Measurements from ENCODE around the gene FOXK1.
"Not testable (repeated sequence)": the region's sequence is repeated elsewhere in the genome, so short reads cannot be mapped to it uniquely, and the experiment has no call there.

Gene FOXK1

DNA sequence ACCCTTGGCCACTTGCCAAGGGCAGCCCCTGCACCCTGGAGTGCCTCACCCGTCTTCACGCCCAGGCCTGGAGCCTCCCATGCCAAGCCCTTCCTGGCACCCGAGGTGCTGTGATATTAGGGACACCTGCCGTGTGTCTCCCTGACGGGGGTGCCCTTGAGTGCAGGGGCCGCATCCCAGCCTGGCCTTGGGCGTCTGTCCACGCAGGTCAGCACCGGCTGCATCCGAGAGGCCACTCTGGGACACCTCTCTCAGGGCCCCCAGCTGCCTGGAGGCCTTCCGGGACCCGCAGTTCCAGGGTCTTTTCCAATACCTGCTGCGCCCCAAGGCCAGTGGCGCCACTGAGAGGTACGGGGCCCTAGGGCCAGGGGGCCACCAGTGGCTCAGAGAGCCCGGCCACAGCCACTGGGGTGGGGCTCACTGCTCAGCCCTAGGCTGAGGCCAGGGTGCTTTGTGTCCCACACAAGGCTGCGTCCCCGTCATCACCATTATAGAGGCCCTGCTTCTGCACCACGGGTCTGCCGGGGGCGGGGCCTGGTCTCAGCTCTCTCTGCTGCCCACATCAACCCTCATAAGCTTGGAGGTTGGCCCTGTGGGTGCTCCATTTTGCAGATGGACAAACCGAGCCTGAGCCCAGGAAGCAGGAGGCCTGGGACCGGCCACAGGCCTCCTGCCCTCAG lies 106.0 kb downstream of the FOXK1 start:
- no peak for DNase-seq

- DNase-seq, result no peak
These were observed 106.6 kb downstream of the FOXK1 start for GRCh38 chr7:4788627-4789189.

DNA sequence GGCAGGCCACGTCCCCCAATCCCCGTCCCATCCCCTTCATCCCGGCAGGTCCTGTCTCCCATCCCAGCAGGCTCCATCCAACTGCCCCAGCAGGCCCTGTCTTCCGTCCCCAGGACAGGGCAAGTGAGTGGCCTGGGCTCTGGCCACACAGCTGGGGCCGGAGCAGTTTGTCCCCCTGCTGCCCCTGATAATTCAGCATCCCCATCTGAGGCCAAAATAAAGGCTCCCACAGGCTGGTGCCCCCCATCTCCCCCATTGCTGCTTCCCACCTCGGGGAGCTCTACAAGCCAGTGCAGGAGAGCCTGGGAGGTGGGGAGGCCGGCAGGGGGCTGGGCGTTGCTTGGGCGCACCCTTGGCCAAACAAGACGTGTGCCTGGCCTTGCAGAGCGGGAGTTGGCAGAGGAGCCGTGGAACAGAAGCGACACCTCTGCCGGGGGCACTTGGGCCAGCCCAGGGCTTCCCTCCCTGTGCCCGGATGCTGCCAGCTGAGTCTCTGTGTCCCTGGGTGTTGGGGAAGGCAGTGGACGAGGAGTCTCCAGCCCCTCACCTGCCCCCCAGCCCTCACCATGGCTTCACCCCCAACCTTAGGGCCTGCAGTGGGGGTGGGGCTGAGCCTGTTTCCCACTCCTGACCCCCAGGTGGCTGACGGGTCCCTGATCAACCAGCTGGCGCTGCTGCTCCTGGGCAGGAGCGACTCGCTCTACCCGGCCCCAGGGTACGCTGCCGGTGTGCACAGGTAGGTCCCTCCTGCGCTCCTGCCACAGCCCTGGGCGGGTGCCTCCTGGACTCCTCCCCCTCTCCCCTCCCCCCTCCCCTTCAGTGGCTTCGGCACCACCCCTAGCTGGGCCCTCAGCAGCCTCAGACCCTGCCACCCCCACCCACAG lies 107.3 kb downstream of the FOXK1 start:
- no peak for DNase-seq

- no peak for DNase-seq
These were observed 108.0 kb downstream of the FOXK1 start for GRCh38 chr7:4790078-4790465.

- no peak for DNase-seq
These were observed 108.5 kb downstream of the FOXK1 start for GRCh38 chr7:4790516-4790991.

DNA sequence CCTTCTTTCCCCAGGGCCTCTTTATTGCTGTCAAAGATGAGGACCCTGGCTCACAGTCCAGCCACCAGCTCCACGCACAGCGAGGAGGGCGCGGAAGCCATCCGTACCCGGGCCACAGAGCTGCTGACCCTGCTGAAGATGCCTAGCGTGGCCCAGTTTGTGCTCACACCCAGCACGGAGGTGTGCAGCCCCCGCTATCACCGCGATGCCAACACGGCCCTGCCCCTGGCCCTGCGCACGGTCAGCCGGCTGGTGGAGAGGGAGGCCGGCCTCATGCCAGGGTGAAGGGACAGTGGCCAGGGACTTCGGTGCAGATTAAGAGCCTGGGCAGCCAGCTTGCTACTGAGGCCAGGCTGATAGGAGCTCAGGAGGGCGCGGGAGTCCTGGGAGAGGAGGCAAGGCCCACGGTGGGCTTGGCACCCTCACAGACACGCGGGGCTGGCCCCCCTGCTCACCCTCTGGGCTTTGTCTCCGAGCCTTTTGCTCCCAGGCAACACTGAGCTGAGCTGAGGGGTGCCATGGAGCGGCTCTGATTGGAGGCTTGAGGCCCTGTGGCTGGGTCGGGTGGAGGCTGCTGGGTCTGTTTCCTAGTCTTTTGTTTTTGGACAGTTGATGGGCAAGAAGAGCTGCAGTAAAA lies 109.1 kb downstream of the FOXK1 start:
- no peak for DNase-seq

- DNase-seq, result peak; percentile 89
These were observed 109.8 kb downstream of the FOXK1 start for GRCh38 chr7:4791738-4792536.

DNA sequence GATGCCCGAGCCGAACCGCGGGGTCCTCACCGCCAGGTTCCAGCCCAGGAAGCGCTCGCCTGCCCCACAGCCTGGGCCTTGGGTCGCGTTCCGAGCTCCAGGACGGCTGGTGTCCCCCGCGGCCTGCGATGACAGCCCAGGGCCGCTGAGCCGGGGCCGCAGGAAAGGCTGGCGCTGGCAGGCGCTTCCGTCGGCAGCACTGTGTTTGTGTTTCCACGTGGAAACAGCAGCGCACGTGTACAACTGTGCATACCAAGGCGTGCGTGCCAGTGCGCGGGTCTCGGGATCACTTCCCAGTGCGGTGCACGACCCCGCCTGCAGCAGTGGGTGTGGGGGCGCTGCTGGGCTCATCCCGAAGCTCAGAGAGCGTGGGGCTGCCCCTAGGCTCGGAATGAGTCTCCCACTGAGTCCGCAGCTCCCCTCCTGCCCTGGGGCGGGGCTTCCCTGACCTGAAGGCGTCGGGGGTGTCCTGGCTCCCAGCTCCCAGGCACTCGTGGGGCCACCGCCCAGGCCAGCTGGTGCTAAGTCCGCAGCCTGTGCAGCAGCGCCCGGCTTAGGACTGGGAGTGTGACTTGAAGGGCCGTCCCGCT lies 110.5 kb downstream of the FOXK1 start:
- no peak for DNase-seq

DNA sequence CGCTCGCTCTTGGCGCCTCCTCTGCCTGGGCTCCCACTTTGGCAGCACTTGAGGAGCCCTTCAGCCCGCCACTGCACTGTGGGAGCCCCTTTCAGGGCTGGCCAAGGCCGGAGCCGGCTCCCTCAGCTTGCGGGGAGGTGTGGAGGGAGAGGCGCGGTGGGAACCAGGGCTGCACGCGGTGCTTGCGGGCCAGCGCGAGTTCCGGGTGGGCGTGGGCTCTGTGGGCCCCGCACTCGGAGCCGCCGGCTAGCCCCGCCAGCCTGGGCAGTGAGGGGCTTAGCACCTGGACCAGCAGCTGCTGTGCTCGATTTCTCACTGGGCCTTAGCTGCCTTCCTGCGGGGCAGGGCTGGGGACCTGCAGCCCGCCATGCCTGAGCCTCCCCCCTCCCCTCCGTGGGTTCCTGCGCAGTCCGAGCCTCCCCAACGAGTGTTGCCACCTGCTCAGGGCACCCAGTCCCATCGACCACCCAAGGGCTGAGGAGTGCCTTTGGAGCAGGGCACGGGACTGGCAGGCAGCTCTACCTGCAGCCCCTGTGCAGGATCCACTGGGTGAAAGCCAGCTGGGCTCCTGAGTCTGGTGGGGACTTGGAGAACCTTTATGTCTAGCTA lies 111.4 kb downstream of the FOXK1 start:
- DNase-seq, result not testable (repeated sequence)

GRCh38 chr7:4794171-4794570 lies 112.1 kb downstream of the FOXK1 start:
- not testable (repeated sequence) for DNase-seq

GRCh38 chr7:4794591-4795350 lies 112.7 kb downstream of the FOXK1 start:
- DNase-seq, result no peak

- DNase-seq, result no peak
These were observed 114.4 kb downstream of the FOXK1 start for GRCh38 chr7:4796453-4796852.

GRCh38 chr7:4797858-4798705 lies 116.0 kb downstream of the FOXK1 start:
- DNase-seq, result peak; percentile 66

DNA sequence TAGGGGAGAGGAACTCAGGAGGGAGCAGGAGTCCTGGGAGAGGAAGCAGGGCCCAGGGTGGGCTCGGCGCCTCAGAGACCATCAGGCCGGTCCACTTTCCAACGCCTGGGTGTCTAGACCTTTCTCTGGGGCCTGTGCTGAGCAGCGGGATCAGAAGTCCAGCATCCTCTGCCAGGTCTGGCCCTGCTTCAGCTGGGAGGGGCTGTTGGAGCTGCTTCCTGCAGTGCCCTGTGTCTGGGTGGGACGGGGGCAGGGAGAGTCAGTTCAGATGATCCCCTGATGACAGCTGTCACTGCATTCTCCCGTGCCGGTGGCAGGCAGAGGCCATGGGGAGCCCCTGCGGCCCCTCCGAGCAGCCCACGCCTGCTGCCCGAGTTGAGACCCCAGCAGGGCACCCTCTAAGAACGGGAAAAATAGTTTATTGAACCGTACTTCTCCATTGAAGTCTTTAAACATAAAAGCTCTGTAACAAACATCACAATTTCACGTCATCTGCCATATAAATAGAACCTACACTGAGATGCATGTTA lies 116.7 kb downstream of the FOXK1 start:
- DNase-seq, result no peak

- DNase-seq, result no peak
These were observed 117.6 kb downstream of the FOXK1 start for GRCh38 chr7:4799508-4800268.

GRCh38 chr7:4800487-4800886 lies 118.4 kb downstream of the FOXK1 start:
- DNase-seq, result no peak

- no peak for DNase-seq
These were observed 119.1 kb downstream of the FOXK1 start for GRCh38 chr7:4800926-4801838.

- DNase-seq, result no peak
These were observed 119.7 kb downstream of the FOXK1 start for GRCh38 chr7:4801839-4802231.
